Spinal cord (tissue), 10 donors: ENCODE data around the gene RAB3IP. TPM values are rescaled to one million over a fixed set of nuclear protein-coding genes. Genes with fewer than 3 reads are reported as not detected.

Source experiments
- DNase-seq, 6 donors: peaks; one replicate each; pipeline versions ENCODE4 v3.0.0 to v3.0.0-alpha.2; 2013 to 2015; ENCODE audit warnings: low spot score in 6 of 6, low read depth in 4 of 6
- H3K27ac ChIP-seq: one replicate; pipeline ENCODE4 v1.5.1; 2013; ENCODE audit warnings: low read depth, low read length, control low read depth
- H3K27me3 ChIP-seq: one replicate; pipeline ENCODE4 v1.6.1; 2013; ENCODE audit warnings: low read length; ENCODE audit not compliant: control insufficient read depth, insufficient read depth
- H3K36me3 ChIP-seq: one replicate; pipeline ENCODE4 v1.6.1; 2013; ENCODE audit warnings: low read length; ENCODE audit not compliant: control insufficient read depth, insufficient read depth
- H3K4me1 ChIP-seq: one replicate; pipeline ENCODE4 v1.6.1; 2013; ENCODE audit warnings: low read length; ENCODE audit not compliant: control insufficient read depth, insufficient read depth
- H3K4me3 ChIP-seq: one replicate; pipeline ENCODE4 v1.5.1; 2013; ENCODE audit warnings: low read depth, low read length, control low read depth
- H3K9me3 ChIP-seq: one replicate; pipeline ENCODE4 v1.6.1; 2013; ENCODE audit warnings: low read length; ENCODE audit not compliant: control insufficient read depth, insufficient read depth
- WGBS: methylation state at CpG from one replicate; pipeline ENCODE4 v1.1.5; 2013; ENCODE audit warnings: missing lambda C conversion rate; ENCODE audit not compliant: insufficient coverage; 5-methylcytosine and 5-hydroxymethylcytosine counted together
- polyA plus RNA-seq, 2 donors: library from polyadenylated mRNA; unstranded; fragments of 120-200 nt; gene quantifications; one replicate each; pipeline ENCODE4 v1.2.1, GENCODE V29; 2013; ENCODE audit not compliant: insufficient read length in 2 of 2
- total RNA-seq, 2 donors: library from RNA; depleted of rRNA in 1 of 2; stranded (reverse); fragments of 120-200 nt in 1 of 2; fragments of >200 nt in 1 of 2; gene quantifications; one replicate each; pipeline versions ENCODE4 v1.2.3 to v1.2.4, GENCODE V29; 2013 to 2014
- donor health status: healthy.

Gene RAB3IP
- total and polyA plus RNA-seq, 4 donors = 26.0 to 39.5 (median 28.5) TPM

DNA sequence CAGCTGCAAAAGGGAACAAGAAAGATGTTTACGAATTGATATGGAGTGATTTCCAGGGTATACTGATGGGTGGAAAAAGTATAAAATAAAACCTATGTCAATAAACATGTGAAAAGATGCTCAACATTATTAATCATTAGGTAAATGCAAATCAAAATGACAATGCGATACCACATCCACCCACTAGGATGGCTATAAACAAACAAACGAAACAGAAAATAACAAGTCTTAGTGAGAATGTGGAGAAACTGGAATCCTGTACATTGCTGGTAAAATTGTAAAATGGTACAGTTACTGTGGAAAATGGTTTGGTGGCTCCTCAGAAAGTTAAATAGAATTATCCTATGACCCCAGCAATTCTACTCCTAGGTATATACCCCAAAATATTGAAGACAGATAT is 30.0 kb upstream of the RAB3IP start:
- no peak overlapping the region for H3K4me3 ChIP-seq
- no CpG with 5 or more reads among the region's 3 CpGs for WGBS

GRCh38 chr12:69712826-69713225 is 25.8 kb upstream of the RAB3IP start:
- Histone ChIP-seq H3K27me3 (no peaks in the 10 kb centered on the region), H3K9me3 (no peaks in the 10 kb centered on the region), H3K27ac (no peak overlapping the region), H3K36me3 (no peaks in the 10 kb centered on the region), H3K4me3 (no peak overlapping the region), H3K4me1 (no peaks in the 10 kb centered on the region)
- 100% methylated on average over 2 of the region's 2 CpGs for WGBS
- DNase-seq = no peak

More for the DNA sequence above, 30.0 kb upstream of the RAB3IP start:
- DNase-seq = no peak
- Histone ChIP-seq H3K36me3 (no peaks in the 10 kb centered on the region), H3K27me3 (no peaks in the 10 kb centered on the region), H3K4me1 (no peaks in the 10 kb centered on the region), H3K27ac (no peak overlapping the region), H3K9me3 (no peaks in the 10 kb centered on the region)

DNA sequence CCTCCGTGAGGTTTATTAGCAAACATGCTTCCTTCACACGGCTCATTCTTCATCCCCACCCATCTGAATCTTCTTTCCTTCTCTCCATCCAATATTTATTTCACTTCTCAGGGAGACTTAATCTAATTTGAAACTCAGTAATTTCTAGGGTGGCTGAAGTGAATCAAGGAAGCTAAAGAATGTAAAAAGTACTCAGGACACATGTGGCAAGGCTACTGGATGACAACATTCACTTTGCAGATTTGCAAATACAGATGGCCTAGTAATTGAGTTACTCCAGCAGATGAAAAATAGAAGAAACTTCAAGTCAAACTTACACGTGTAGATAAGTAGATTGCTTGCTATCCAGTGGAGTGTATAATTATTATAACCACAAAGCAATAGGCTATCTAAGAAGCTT is 24.1 kb upstream of the RAB3IP start:
- H3K9me3 ChIP-seq = no peaks in the 10 kb centered on the region
- no peak for DNase-seq
- no peak overlapping the region for H3K27ac ChIP-seq
- H3K4me3 ChIP-seq = no peak overlapping the region
- no peaks in the 10 kb centered on the region for H3K4me1 ChIP-seq
- H3K27me3 ChIP-seq = no peaks in the 10 kb centered on the region
- H3K36me3 ChIP-seq = no peaks in the 10 kb centered on the region
- WGBS = no CpG with 5 or more reads among the region's 3 CpGs

DNA sequence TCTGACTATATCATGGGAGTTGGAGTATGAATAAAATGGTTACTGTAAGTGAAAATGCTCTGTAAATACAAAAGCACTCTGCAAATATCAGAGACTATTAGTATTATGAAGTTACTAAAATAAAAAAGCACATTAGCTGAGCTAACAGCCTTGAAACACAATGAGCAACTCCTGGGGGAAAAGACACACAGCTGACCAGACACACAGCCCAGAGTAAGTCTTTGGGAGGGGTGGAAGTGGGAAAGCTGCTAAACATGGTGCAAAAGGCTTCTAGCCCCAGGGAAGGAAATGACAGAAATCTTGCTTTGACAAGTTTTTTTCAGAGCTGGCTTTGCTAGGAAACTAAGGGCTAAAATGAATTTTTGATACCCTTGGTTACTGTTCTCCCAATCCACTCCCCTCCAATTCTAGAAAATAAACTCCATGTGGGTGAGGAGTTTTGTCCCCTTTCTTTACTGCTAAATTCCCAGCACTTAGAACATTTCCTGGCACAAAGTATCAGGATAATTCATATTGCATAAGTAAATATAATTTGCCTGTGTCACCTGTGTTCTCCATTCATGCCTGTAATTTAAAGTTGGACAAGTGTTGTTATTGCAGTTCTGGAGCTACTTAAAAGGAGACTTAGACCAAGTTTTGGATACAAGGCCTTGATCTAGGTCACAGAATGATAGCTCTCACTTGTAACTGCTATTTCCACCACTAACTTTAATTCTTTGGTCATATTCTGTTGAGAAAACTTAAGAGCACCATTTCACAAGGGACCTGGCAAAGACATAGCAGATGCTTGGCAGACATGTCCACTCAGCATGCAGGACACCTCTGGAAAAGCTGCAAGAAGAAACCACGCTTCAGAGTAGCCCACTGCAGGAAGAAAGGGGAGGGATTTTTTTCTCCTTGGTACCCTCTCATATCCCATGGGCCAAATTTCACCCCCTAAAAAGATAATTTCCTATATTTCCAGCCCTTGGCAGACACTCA is 19.0 kb upstream of the RAB3IP start:
- H3K27ac ChIP-seq = no peak overlapping the region
- DNase-seq = no peak
- H3K36me3 ChIP-seq = no peaks in the 10 kb centered on the region
- no peaks in the 10 kb centered on the region for H3K4me1 ChIP-seq
- no peak overlapping the region for H3K4me3 ChIP-seq
- no peaks in the 10 kb centered on the region for H3K27me3 ChIP-seq
- WGBS = no CpG with 5 or more reads among the region's 1 CpG
- H3K9me3 ChIP-seq = peaks cover under 1% of the 10 kb centered on the region

DNA sequence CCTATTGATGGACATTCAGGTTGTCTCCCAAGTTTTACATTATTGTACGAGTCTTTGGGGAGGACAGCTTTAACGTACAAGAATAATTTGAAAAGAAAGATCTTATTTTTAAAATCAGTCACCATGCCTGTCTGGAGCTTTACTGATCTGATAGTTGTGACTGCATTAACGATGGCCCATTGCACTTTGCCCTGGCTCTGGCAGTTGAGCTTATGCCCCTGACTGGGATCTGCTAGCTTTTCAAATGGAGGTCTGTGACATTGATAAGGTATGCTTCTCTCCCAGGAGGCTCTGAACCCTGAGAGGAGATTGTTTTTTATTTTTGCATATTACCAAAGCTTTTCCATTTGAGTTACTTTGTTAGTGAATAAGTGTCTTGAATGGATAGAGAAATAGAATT is 17.9 kb upstream of the RAB3IP start:
- 60% methylated on average over 1 of the region's 3 CpGs for WGBS
- Histone ChIP-seq H3K4me3 (no peak overlapping the region), H3K27ac (no peak overlapping the region), H3K4me1 (no peaks in the 10 kb centered on the region), H3K27me3 (no peaks in the 10 kb centered on the region), H3K36me3 (no peaks in the 10 kb centered on the region), H3K9me3 (peaks cover 3% of the 10 kb centered on the region)
- no peak for DNase-seq

DNA sequence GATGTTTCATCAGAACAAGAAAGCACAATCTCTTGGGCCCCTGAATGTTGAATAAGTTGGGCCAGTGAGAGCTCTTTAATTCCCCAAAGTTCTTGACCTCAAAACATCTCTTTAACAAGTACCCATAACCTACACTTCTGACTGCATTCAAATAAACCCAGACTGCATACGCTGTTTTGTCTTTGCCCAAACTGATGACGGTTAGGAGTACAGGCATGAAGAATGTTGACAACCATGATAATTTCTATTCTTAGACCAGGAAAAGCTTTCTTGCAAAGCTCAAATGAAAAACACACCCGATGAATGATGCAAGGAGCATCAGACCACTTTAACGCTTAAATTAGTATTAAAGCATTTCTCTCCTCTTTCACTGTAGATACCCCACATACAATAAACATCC is 11.7 kb upstream of the RAB3IP start:
- peaks cover 3% of the 10 kb centered on the region for H3K9me3 ChIP-seq
- no peaks in the 10 kb centered on the region for H3K36me3 ChIP-seq
- no peaks in the 10 kb centered on the region for H3K4me1 ChIP-seq
- no peak overlapping the region for H3K4me3 ChIP-seq
- 100% methylated on average over 1 of the region's 4 CpGs for WGBS
- H3K27me3 ChIP-seq = no peaks in the 10 kb centered on the region
- DNase-seq = no peak
- no peak overlapping the region for H3K27ac ChIP-seq

DNA sequence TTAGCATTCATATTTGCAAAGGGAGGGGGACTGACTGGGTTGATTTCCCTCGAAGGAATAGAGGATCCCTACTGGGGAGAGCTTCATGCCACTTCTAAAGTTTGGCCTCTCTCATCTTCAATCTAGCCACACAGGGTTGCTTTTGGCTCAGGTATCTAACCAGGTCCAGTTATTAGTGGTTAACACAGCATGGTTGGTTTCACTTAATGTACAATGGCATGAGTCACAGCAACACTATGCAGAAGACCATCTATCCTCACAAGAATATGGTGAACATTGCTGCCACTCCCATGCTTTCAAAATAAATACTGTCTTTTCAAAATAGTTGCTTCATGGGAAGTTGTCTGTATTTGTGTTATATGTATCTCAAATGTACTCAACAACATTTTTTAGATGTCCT is 6.6 kb upstream of the RAB3IP start:
- WGBS = no CpG with 5 or more reads among the region's 1 CpG
- no peak overlapping the region for H3K27ac ChIP-seq
- H3K9me3 ChIP-seq = no peaks in the 10 kb centered on the region
- no peaks in the 10 kb centered on the region for H3K36me3 ChIP-seq
- H3K4me1 ChIP-seq = no peaks in the 10 kb centered on the region
- peaks cover 4% of the 10 kb centered on the region for H3K27me3 ChIP-seq
- H3K4me3 ChIP-seq = no peak overlapping the region
- DNase-seq = no peak

GRCh38 chr12:69733638-69734037 is 5.0 kb upstream of the RAB3IP start:
- Histone ChIP-seq H3K27ac (no peak overlapping the region), H3K36me3 (no peaks in the 10 kb centered on the region), H3K4me3 (no peak overlapping the region), H3K9me3 (no peaks in the 10 kb centered on the region), H3K27me3 (peaks cover 4% of the 10 kb centered on the region), H3K4me1 (peaks cover 3% of the 10 kb centered on the region)
- no peak for DNase-seq
- WGBS = no CpG with 5 or more reads among the region's 1 CpG

GRCh38 chr12:69739287-69740191 is 879 bp downstream of the RAB3IP start:
- Histone ChIP-seq H3K27me3 (no peaks in the 10 kb centered on the region), H3K4me3 (peak overlapping the region; percentile 84), H3K4me1 (peaks cover 3% of the 10 kb centered on the region), H3K27ac (peak overlapping the region; percentile 59), H3K9me3 (no peaks in the 10 kb centered on the region), H3K36me3 (no peaks in the 10 kb centered on the region)
- 0% methylated on average over 59 of the region's 66 CpGs for WGBS
- DNase-seq = peak in 5 of 6 donors; percentile 24 to 73 (median 31)
